GM19324 (cell line): ENCODE measurements around the gene TAF11L14.
"Not testable (repeated sequence)": the region's sequence is repeated elsewhere in the genome, so short reads cannot be mapped to it uniquely, and the experiment has no call there.

Experiments
- ATAC-seq: cut with Tn5 transposase; IDR thresholded peaks from one replicate; pipeline ENCODE4 v1.9.1; 2021; ENCODE audit warnings: mild to moderate bottlenecking, moderate library complexity; ENCODE audit not compliant: unreplicated experiment, low FRiP score

TAF11L14 gene

DNA sequence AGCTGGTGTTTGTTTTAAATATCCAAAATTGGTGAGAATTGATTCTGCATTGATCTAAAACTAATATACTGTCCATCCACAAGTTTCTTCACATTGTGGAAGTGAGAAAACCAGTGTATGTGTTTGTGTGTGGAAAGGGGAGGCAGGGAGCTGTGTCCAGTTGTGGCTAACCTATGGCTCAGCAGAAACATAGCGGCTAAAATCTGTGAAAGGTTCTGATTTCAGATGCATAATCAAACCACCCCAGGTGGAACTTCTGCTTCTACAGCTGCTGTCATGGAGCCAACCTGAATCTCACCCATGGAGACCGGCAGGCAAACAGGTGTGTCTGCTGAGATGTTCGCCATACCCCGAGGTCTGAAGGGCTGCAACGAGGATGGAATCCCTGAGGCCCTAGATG lies at the start of gene TAF11L14:
TSS of gene TAF11L14 (plus strand) at position 301 of the 400 bp plus-strand sequence.
- ATAC-seq = no peak

DNA sequence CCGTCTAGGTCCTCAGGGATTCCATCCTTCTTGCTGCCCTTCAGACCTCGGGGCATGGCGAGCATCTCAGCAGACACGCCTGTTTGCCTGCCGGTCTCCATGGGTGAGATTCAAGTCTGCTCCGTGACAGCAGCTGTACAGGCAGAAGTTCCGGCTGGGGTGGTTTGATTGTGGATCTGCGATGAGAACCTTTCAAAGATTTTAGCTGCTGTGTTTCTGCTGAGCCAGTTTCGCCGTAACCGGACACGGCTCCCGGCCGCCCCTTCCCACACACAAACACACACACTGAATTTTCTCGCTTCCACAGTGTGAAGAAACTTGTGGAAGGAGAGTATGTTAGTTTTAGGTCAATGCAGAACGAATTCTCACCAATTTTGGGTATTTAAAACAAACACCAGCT lies 48.6 kb upstream of the TAF11L14 start, which contains the start of gene TAF11L7:
TSS of gene TAF11L7 (minus strand) at position 101 of the 400 bp plus-strand sequence.
- ATAC-seq = not testable (repeated sequence)

DNA sequence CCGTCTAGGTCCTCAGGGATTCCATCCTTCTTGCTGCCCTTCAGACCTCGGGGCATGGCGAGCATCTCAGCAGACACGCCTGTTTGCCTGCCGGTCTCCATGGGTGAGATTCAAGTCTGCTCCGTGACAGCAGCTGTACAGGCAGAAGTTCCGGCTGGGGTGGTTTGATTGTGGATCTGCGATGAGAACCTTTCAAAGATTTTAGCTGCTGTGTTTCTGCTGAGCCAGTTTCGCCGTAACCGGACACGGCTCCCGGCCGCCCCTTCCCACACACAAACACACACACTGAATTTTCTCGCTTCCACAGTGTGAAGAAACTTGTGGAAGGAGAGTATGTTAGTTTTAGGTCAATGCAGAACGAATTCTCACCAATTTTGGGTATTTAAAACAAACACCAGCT lies 43.4 kb upstream of the TAF11L14 start, which contains the start of gene TAF11L8:
TSS of gene TAF11L8 (minus strand) at position 101 of the 400 bp plus-strand sequence.
- not testable (repeated sequence) for ATAC-seq

DNA sequence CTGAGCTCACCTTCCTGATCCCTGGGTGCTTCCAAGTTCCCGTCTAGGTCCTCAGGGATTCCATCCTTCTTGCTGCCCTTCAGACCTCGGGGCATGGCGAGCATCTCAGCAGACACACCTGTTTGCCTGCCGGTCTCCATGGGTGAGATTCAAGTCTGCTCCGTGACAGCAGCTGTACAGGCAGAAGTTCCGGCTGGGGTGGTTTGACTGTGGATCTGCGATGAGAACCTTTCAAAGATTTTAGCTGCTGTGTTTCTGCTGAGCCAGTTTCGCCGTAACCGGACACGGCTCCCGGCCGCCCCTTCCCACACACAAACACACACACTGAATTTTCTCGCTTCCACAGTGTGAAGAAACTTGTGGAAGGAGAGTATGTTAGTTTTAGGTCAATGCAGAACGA lies 40.0 kb upstream of the TAF11L14 start, which contains the start of gene TAF11L9:
TSS of gene TAF11L9 (minus strand) at position 140 of the 400 bp plus-strand sequence.
- ATAC-seq = not testable (repeated sequence)

DNA sequence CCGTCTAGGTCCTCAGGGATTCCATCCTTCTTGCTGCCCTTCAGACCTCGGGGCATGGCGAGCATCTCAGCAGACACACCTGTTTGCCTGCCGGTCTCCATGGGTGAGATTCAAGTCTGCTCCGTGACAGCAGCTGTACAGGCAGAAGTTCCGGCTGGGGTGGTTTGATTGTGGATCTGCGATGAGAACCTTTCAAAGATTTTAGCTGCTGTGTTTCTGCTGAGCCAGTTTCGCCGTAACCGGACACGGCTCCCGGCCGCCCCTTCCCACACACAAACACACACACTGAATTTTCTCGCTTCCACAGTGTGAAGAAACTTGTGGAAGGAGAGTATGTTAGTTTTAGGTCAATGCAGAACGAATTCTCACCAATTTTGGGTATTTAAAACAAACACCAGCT lies 36.5 kb upstream of the TAF11L14 start, which contains the start of gene TAF11L10:
TSS of gene TAF11L10 (minus strand) at position 101 of the 400 bp plus-strand sequence.
- not testable (repeated sequence) for ATAC-seq

DNA sequence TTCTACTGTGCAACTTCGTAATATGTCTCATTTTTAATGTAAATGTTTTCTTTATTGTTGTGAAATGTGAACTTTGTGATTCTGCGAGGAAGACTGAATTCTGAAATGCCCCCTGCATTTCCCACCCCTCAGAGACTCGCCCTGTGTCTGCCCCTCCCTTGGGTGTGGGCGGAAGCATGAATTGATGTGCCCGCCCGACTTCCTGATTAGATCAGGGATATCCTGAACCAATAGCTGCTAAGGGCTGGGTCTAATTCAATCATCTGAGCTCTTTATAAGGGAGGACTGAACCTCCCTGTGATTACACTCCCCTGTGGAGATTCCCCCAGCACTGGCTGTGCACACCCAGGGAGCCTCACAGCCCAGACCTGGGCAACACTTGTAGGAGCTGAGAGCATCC lies 30.4 kb upstream of the TAF11L14 start, which contains the start of gene TAF11L11:
TSS of gene TAF11L11 (plus strand) at position 304 of the 400 bp plus-strand sequence.
- ATAC-seq = not testable (repeated sequence)

DNA sequence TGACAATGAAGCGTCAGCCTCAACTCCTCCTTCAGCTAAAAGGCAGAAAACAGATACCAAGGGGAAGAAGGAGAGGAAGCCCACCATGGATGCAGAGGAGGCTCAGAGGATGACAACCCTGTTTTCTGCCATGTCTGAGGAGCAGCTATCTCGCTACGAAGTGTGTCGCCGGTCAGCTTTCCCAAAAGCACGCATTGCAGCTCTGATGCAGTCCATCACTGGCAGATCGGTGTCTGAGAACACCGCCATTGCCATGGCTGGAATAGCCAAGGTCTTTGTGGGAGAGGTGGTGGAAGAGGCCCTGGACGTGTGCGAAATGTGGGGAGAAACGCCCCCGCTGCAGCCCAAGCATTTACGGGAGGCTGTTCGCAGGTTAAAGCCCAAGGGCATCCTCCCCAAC lies 29.3 kb upstream of the TAF11L14 start:
- no peak for ATAC-seq

DNA sequence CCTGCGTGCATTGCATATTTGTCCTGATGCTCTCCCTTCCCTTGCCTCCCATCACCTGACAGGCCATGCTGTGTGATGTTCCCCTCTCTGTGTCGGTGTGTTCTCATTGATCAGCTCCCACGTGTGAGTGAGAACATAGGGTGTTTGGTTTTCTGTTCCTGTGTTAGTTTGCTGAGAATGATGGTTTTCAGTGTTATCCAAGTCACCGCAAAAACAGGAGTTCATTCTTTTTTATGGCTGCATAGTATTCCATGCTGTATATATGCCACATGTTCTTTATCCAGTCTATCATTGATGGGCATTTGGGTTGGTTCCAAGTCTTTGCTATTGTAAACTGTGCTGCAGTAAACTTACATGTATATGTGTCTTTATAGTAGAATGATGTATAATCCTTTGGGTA lies 26.8 kb upstream of the TAF11L14 start:
- not testable (repeated sequence) for ATAC-seq

DNA sequence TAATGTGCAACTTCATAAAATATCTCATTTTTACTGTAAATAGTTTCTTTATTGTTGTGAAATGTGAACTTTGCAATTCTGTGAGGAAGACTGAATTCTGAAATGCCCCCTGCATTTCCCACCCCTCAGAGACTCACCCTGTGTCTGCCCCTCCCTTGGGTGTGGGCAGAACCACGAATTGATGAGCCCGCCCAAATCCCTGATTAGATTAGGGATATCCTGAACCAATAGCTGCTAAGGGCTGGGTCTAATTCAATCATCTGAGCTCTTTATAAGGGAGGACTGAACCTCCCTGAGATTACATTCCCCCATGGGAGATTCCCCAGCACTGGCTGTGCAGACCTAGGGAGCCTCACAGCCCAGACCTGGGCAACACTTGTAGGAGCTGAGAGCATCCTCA lies 24.2 kb upstream of the TAF11L14 start, which contains the start of gene TAF11L12:
TSS of gene TAF11L12 (plus strand) at position 301 of the 400 bp plus-strand sequence.
- not testable (repeated sequence) for ATAC-seq

DNA sequence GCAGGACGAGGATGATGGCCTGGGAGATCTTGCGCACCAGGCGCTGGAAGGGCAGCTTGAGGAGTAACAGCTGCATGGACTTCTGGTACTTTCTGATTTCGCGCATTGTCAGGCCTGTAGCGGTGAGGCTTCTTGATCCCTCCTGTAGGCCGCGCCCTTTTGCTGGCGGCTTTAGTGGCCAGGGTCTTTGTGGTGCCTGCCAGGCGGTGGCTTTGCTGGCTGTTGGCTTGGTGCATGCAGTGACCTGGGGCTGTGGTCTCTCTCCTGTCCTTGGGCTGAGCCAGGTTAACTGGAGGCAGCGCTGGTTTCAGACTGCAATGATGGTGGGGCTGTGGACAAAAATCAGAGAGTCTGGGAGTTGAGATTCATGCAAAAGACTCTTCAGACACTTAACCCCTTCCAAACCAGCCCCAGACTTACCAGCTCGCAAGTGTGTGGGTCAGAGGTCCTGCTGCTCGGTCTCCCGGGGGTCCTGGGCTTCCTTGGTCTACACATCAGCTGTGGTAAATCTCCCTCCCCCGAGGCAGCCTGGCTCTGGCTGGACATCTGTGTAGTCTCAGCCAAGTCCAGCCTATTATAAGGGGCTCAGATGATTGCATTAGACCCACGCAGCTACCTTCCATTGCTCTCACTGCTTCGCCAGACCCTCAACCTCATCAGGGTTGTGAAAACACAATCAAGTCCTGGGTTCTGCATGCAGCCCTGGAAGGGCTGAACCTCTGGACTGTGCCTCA lies 19.2 kb upstream of the TAF11L14 start:
- no peak for ATAC-seq

DNA sequence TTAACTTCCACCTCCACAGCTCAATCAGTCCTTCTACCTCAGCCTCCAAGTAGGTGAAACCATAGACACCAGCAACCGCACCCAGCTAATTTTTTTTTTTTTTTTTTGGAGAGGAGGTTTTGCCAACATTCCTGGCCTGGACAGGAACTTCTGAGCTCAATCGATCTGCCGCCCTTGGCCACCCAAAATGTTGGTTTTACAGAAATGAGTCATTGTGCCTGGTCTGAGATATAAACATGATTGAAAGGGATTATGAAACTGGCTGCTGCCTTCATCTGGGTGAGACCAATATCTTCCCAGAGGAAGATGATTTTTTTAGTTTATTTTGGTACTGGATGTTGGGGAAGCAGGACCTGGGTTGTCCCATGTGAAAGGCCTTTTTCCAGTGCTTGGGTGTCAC lies 14.9 kb upstream of the TAF11L14 start:
- ATAC-seq = no peak

DNA sequence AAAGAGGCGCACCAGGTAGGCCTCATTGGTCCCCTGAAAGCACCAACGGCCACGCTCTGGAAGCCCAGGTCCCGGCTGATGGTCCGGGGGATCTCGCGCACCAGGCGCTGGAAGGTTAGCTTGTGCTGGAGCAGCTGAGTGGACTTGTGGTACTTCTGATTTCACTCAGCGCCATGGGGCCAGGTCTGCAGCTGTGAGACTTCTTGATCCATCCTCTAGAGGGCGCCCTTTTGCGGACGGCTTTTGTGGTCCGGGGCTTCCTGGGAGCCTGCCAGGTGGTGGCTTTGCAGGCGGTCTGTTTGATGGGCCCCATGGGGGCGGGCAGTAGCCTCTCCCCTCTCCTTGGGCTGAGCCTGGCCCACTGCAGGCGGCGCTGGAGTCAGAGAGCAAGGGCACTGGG lies 13.6 kb upstream of the TAF11L14 start:
- ATAC-seq = no peak

DNA sequence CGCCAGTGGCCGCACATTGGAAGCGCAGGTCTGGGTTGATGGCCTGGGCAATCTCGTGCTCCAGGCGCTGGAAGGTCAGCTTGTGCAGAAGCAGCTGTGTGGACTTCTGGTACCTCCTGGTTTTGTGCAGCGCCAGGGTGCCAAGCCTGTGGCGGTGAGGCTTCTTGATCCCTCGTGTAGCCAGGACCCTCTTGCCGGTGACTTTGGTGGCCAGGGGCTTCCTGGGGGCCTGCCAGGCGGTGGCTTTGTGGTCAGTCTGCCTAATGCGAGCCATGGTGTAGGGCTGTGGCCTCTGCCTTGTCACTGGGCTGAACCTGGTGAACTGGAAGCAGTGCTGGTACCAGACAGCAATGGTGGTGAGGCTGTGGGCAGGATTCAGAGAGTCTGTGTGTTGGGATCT lies 8.6 kb upstream of the TAF11L14 start:
- ATAC-seq = no peak

DNA sequence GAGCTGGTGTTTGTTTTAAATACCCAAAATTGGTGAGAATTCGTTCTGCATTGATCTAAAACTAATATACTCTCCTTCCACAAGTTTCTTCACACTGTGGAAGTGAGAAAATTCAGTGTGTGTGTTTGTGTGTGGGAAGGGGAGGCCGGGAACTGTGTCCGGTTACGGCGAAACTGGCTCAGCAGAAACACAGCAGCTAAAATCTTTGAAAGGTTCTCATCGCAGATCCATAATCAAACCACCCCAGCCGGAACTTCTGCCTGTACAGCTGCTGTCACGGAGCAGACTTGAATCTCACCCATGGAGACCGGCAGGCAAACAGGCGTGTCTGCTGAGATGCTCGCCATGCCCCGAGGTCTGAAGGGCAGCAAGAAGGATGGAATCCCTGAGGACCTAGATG lies 2.5 kb upstream of the TAF11L14 start, which contains the start of gene TAF11L13:
TSS of gene TAF11L13 (plus strand) at position 301 of the 400 bp plus-strand sequence.
- not testable (repeated sequence) for ATAC-seq

DNA sequence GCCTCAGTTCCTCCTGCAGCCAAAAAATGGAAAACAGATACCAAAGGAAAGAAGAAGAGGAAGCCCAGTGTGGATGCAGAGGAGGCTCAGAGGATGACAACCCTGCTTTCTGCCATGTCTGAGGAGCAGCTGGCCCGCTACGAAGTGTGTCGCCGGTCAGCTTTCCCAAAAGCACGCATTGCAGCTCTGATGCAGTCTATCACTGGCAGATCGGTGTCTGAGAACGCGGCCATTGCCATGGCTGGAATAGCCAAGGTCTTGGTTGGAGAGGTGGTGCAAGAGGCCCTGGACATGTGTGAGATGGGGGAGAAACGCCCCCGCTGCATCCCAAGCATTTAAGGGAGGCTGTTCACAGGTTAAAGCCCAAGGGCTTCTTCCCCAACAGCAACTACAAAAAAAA lies 15.0 kb downstream of the TAF11L14 start:
- not testable (repeated sequence) for ATAC-seq

DNA sequence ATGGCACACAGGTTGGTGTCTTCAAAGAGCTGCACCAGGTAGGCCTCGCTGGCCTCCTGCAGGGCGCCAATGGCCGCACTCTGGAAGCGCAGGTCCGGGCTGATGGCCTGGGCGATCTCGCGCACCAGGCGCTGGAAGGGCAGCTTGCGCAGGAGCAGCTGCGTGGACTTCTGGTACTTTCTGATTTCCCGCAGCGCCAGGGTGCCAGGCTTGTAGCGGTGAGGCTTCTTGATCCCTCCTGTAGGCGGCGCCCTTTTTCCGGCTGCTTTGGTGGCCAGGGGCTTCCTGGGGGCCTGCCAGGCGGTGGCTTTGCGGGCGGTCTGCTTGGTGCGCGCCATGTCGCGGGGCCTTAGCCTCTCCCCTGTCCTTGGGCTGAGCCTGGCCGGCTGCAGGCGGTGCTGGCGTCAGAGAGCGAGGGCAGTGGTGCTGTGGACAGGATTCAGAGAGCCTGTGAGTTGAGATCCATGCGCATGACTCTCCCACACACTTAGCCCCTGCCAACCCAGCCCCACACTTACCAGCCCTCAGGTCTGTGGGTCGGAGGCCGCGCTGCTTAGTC lies 21.0 kb downstream of the TAF11L14 start:
- not testable (repeated sequence) for ATAC-seq

DNA sequence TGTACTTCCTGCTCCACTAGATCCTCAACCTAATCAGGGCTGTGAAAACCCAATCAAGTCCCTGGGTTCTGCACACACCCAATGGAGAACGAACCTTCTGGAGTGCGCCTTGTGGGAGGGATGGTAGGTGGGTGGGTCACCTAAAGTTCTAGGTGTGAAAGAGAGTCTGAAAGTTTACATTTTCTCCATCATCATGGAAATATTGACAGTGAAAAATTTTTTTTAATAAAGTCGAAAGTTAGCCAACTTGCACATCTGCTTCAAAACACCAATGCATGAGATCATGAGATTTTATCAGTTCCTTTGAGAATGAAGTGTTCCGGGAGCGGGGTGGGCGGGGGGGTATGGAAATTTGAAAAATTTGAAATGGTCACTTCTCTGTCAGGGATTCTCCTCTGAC lies 21.7 kb downstream of the TAF11L14 start:
- ATAC-seq = no peak

DNA sequence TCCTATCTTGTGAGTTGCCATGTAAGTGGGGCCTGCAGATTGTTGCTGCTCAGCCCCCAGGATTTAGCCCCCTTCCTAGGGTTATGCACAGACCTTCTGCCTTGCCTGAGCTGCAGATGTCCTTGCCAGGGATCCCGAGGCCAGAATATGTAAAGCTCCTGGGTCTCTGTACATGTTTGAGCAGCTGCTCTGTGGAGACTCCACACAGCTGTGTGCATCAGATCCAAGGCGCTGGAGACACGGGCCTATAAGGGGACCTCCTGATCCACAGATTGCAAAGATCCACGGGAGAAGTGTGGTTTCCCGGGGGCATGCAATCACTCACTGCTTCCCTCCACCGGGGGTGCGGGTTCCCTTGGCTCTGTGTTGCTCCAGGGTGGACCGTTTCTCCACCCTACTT lies 28.9 kb downstream of the TAF11L14 start:
- no peak for ATAC-seq

DNA sequence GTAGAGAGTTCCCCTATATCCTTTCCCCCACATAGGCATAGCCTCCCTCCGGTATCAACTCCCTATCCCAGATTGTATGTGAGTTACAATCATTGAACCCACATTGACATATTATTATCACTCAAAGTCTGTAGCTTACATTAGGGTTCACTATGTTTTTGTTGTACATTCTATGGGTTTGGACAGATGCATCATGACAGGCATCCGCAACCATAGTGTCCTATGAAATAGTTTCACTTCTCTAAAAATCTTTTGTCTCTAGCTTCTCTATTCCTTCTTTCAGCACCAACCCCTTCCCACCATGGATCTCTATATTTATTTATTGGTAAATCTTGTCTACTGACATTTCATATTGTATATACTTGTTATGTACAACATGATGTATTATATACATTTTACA lies 31.6 kb downstream of the TAF11L14 start:
- no peak for ATAC-seq

DNA sequence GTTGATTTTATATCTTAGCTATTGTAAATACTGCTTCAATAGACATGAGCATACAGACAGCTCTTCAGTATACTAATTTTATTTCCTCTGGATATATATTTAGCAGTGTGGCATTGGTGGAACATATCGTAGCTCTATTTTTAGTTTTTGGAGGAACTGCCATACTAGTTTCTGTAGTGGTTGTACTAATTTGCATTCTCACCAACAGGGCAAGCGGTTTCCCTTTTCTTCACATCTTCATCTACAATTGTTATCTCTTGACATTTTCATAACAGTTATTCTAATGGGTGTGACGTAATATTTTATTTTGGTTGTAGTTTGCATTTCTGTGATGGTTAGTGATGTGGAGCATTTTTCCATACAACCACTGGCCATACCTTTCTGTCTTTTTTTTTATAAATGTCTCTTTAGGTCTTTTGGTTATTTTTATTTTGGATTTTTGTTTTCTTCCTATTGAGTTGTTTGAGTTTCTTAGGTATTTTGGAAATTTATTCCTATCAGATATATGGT lies 32.5 kb downstream of the TAF11L14 start:
- ATAC-seq = no peak

DNA sequence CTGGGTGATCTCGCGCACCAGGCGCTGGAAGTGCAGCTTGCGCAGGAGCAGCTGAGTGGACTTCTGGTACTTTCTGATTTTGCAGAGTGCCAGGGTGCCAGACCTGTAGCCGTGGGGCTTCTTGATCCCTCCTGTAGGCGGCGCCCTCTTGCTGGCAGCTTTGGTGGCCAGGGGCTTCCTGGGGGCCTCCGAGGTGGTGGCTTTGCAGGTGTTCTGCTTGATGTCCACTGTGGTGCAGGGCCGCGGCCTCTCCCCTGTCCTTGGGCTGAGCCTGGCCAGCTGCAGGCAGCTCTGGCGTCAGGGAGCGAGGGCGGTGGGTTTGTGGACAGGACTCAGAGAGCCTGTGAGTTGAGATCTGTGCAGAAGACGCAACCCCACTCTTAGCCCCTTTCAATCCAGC lies 36.1 kb downstream of the TAF11L14 start:
- ATAC-seq = no peak
